Mesendoderm (in vitro differentiated cells): ENCODE data around the gene TLE4. TPM values are rescaled to one million over a fixed set of nuclear protein-coding genes. Genes with fewer than 3 reads are reported as not detected.

Experiments used
- DNase-seq: peaks from one replicate; pipeline ENCODE4 v3.0.0; 2013
- H2AK5ac ChIP-seq: 2 replicates; pipeline ENCODE4 v1.6.1; 2013; ENCODE audit warnings: low read length, inconsistent platforms
- H2BK120ac ChIP-seq: 2 replicates; pipeline ENCODE4 v1.6.1; 2013; ENCODE audit warnings: low read depth, mild to moderate bottlenecking, low read length, moderate library complexity, mixed read lengths
- H2BK15ac ChIP-seq: replicated peaks from 2 replicates; pipeline ENCODE4 v1.6.1; 2013; ENCODE audit warnings: low read depth, mild to moderate bottlenecking, moderate library complexity
- H2BK5ac ChIP-seq: 2 replicates; pipeline ENCODE4 v1.6.1; 2013; ENCODE audit warnings: low read length, inconsistent platforms
- H3K18ac ChIP-seq: 2 replicates; pipeline ENCODE4 v1.6.1; 2013; ENCODE audit warnings: mild to moderate bottlenecking, low read length, mixed read lengths
- H3K23ac ChIP-seq: one replicate; pipeline ENCODE4 v1.6.1; 2013; ENCODE audit warnings: low read length
- H3K27ac ChIP-seq: 2 replicates; pipeline ENCODE4 v1.5.1; 2013; ENCODE audit warnings: low read depth, mild to moderate bottlenecking, inconsistent platforms, low read length, moderate library complexity
- H3K27me3 ChIP-seq: 2 replicates; pipeline ENCODE4 v1.6.1; 2013; ENCODE audit warnings: low read length, control low read depth, mild to moderate bottlenecking, inconsistent platforms; ENCODE audit not compliant: insufficient read depth, poor library complexity
- H3K36me3 ChIP-seq: 2 replicates; pipeline ENCODE4 v1.6.1; 2013; ENCODE audit warnings: low read length, inconsistent platforms; ENCODE audit not compliant: control insufficient read depth, insufficient read depth
- H3K4ac ChIP-seq: one replicate; pipeline ENCODE4 v1.6.1; 2013; ENCODE audit warnings: low read depth, mild to moderate bottlenecking, low read length, moderate library complexity
- H3K4me1 ChIP-seq: 2 replicates; pipeline ENCODE4 v1.6.1; 2013; ENCODE audit warnings: low read depth, low read length, inconsistent platforms; ENCODE audit not compliant: control insufficient read depth
- H3K4me2 ChIP-seq: 2 replicates; pipeline ENCODE4 v1.6.1; 2013; ENCODE audit warnings: low read length
- H3K4me3 ChIP-seq: 2 replicates; pipeline ENCODE4 v1.5.1; 2013; ENCODE audit warnings: mild to moderate bottlenecking, low read length
- H3K56ac ChIP-seq: one replicate; pipeline ENCODE4 v1.6.1; 2013; ENCODE audit warnings: low read length
- H3K79me1 ChIP-seq: 2 replicates; pipeline ENCODE4 v1.6.1; 2013; ENCODE audit warnings: low read length, inconsistent platforms
- H3K79me2 ChIP-seq: 2 replicates; pipeline ENCODE4 v1.6.1; 2013; ENCODE audit warnings: mild to moderate bottlenecking, low read length; ENCODE audit not compliant: control insufficient read depth, insufficient read depth
- H3K9ac ChIP-seq: 2 replicates; pipeline ENCODE4 v1.6.1; 2013; ENCODE audit warnings: low read length, inconsistent platforms
- H4K5ac ChIP-seq: one replicate; pipeline ENCODE4 v1.6.1; 2013; ENCODE audit warnings: low read length
- H4K8ac ChIP-seq: one replicate; pipeline ENCODE4 v1.6.1; 2013; ENCODE audit warnings: low read depth, mild to moderate bottlenecking, control low read depth, low read length, moderate library complexity
- WGBS: extraction: QIAGEN DNeasy Blood & Tissue Kit; methylation state at CpG from one replicate; pipeline ENCODE4 v1.1.7; 2013; ENCODE audit warnings: low lambda C conversion rate, missing lambda C conversion rate; ENCODE audit not compliant: insufficient coverage; ENCODE audit errors: extremely low coverage; 5-methylcytosine and 5-hydroxymethylcytosine counted together
- polyA plus RNA-seq, 2 experiments: library from polyadenylated mRNA; stranded (reverse); fragments of 200-250 nt; gene quantifications; one replicate each; pipeline ENCODE4 v1.2.3, GENCODE V29; 2013

The TLE4 gene
- polyA plus RNA-seq (2013, experiment 1 of 2): 30.5 TPM
- polyA plus RNA-seq (2013, experiment 2 of 2): 31.6 TPM

GRCh38 chr9:79571309-79572031, at the start of gene TLE4:
Gene TLE4 (plus strand): TSS chr9:79571965. CDS start chr9:79572791, 826 bp downstream.
- Histone ChIP-seq H3K4me1 (peaks cover 2% of the 10 kb centered on the region), H2AK5ac (no peak within 1 kb of the TSS), H3K4me2 (peak within 1 kb of the TSS; percentile 85), H3K79me1 (peaks cover 2% of the 10 kb centered on the region), H3K4ac (peak within 1 kb of the TSS; percentile 99), H3K27me3 (no peaks in the 10 kb centered on the region), H4K5ac (no peak within 1 kb of the TSS), H3K23ac (no peak within 1 kb of the TSS), H3K4me3 (peak within 1 kb of the TSS; percentile 86), H2BK120ac (peak within 1 kb of the TSS; percentile 91), H3K27ac (peak within 1 kb of the TSS; percentile 97), H3K9ac (peak within 1 kb of the TSS; percentile 95), H3K18ac (peak within 1 kb of the TSS; percentile 82), H3K36me3 (no peaks in the 10 kb centered on the region), H2BK5ac (peak within 1 kb of the TSS; percentile 70), H4K8ac (peak within 1 kb of the TSS; percentile 83), H2BK15ac (peak within 1 kb of the TSS; percentile 59), H3K56ac (peak within 1 kb of the TSS; percentile 92), H3K79me2 (peaks cover 12% of the 10 kb centered on the region)
- DNase-seq: peak; percentile 100
- no CpG with 5 or more reads among the region's 48 CpGs for WGBS

DNA sequence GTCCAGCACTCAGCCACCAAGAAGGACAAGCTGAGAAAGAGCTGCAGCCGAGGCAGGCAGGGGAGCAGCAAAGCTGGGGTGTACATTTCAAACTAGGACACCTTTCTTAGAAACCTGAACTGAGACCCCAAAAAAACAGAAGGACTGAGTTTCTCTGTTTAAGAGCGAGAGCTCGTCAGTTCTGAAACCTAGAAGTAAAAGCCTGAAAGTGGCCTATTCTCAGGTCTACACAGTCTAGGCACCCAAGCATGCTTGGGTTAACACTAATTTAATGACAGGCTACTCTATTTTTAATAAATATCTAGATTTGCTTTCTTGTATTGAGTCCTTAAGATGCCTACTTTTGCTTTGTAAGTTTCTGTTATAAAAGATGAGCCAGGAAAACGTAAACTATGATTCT, 49.0 kb upstream of the TLE4 start:
- Histone ChIP-seq H4K8ac (no peak overlapping the region), H3K4ac (no peak overlapping the region), H3K79me2 (no peaks in the 10 kb centered on the region), H2BK15ac (no peak overlapping the region), H3K36me3 (no peaks in the 10 kb centered on the region), H3K56ac (no peak overlapping the region), H3K4me2 (no peak overlapping the region), H2AK5ac (no peak overlapping the region), H2BK5ac (no peak overlapping the region), H3K4me1 (no peaks in the 10 kb centered on the region), H4K5ac (no peak overlapping the region), H3K79me1 (no peaks in the 10 kb centered on the region), H3K18ac (no peak overlapping the region), H3K4me3 (no peak overlapping the region), H3K27me3 (no peaks in the 10 kb centered on the region), H3K27ac (no peak overlapping the region), H3K23ac (no peak overlapping the region), H3K9ac (no peak overlapping the region), H2BK120ac (no peak overlapping the region)
- no CpG with 5 or more reads among the region's 4 CpGs for WGBS
- no peak for DNase-seq

DNA sequence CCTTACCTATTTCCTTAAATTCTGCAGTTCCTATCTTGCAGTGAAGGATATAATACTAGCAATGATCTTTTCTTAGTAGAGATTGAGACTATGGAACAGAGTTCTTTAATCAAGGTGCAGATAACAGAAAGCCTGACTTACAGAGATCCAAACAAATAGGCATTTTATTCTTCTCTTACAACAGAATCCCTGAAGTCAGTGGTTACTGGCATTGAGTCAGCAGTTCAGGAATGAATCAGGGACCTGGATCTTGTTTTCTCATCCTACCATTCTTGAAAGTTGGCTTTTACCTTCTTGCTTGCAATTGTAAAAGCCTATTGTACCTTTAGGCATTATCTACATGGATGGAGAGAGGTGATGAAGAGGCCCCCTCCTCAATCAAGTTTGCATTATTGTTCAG, 47.5 kb upstream of the TLE4 start:
- H3K79me1 ChIP-seq: no peaks in the 10 kb centered on the region
- no peak for DNase-seq
- H3K56ac ChIP-seq: no peak overlapping the region
- H4K8ac ChIP-seq: no peak overlapping the region
- H2BK15ac ChIP-seq: no peak overlapping the region
- H2BK120ac ChIP-seq: no peak overlapping the region
- H3K9ac ChIP-seq: no peak overlapping the region
- no peak overlapping the region for H3K23ac ChIP-seq
- no peak overlapping the region for H3K4me2 ChIP-seq
- no peak overlapping the region for H2AK5ac ChIP-seq
- no peak overlapping the region for H3K4me3 ChIP-seq
- H3K4ac ChIP-seq: no peak overlapping the region
- no peaks in the 10 kb centered on the region for H3K36me3 ChIP-seq
- H3K27ac ChIP-seq: no peak overlapping the region
- H2BK5ac ChIP-seq: no peak overlapping the region
- no peak overlapping the region for H3K18ac ChIP-seq
- no peak overlapping the region for H4K5ac ChIP-seq
- no peaks in the 10 kb centered on the region for H3K27me3 ChIP-seq
- H3K4me1 ChIP-seq: no peaks in the 10 kb centered on the region
- no peaks in the 10 kb centered on the region for H3K79me2 ChIP-seq

DNA sequence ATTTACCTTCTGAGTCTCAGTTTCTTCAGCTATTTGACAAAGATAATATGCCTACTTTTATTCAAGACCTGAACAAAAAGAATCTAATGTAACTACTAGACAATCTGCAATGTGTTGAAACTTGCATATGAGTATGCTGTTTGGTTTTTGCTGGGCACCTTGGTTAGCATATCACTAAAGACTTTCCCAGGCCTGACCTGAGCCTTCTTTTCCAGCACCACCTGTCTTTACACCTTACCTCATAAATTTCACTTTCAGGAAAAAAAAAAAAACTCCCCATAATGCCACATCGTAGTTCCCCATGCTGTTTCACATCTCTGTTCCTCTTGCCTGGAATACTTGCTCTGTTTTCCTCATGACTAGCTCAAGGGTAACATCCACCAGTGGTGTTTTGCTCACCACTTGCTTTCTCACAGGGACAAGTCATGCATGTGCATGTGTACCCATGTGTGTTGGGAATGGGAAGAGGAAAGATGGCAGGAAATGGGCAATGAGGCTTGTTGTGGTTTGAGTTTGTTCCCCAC, 45.6 kb upstream of the TLE4 start:
- H3K27me3 ChIP-seq: no peaks in the 10 kb centered on the region
- H2BK5ac ChIP-seq: no peak overlapping the region
- H4K5ac ChIP-seq: no peak overlapping the region
- no peak overlapping the region for H3K18ac ChIP-seq
- no peak overlapping the region for H2AK5ac ChIP-seq
- H3K79me1 ChIP-seq: no peaks in the 10 kb centered on the region
- H4K8ac ChIP-seq: no peak overlapping the region
- H3K4me1 ChIP-seq: no peaks in the 10 kb centered on the region
- no peak overlapping the region for H3K56ac ChIP-seq
- no CpG with 5 or more reads among the region's 1 CpG for WGBS
- no peak overlapping the region for H3K9ac ChIP-seq
- H3K4me3 ChIP-seq: no peak overlapping the region
- no peak overlapping the region for H2BK120ac ChIP-seq
- H3K4me2 ChIP-seq: no peak overlapping the region
- H3K36me3 ChIP-seq: no peaks in the 10 kb centered on the region
- DNase-seq: no peak
- H3K27ac ChIP-seq: no peak overlapping the region
- no peak overlapping the region for H3K23ac ChIP-seq
- no peak overlapping the region for H3K4ac ChIP-seq
- no peaks in the 10 kb centered on the region for H3K79me2 ChIP-seq
- H2BK15ac ChIP-seq: no peak overlapping the region

DNA sequence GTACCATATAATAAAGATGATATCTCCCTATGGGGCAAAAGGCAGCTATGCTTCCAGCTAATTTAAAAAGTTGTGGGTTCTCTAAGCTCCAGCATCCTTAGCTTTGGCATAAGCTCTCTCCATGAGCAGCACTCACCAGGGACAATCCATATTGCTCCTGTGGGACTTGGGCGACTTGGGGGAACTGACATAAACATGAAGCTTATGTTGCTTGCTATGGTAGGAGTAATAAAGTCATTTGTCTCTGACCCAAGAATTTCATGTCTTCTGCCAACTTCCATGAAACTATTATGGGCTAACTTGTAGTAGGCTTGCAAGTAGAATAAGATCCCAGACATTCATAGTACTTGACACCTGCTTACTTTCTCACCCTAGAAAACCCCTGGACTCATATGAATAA, 36.2 kb upstream of the TLE4 start:
- no CpG with 5 or more reads among the region's 1 CpG for WGBS
- Histone ChIP-seq H3K36me3 (no peaks in the 10 kb centered on the region), H4K8ac (no peak overlapping the region), H3K4ac (no peak overlapping the region), H2AK5ac (no peak overlapping the region), H3K4me2 (no peak overlapping the region), H3K79me2 (no peaks in the 10 kb centered on the region), H3K56ac (no peak overlapping the region), H3K27ac (no peak overlapping the region), H4K5ac (no peak overlapping the region), H3K9ac (no peak overlapping the region), H2BK15ac (no peak overlapping the region), H3K79me1 (no peaks in the 10 kb centered on the region), H2BK120ac (no peak overlapping the region), H3K27me3 (no peaks in the 10 kb centered on the region), H3K18ac (no peak overlapping the region), H3K4me3 (no peak overlapping the region), H3K4me1 (no peaks in the 10 kb centered on the region), H2BK5ac (no peak overlapping the region), H3K23ac (no peak overlapping the region)
- DNase-seq: no peak

GRCh38 chr9:79537838-79538237, 33.9 kb upstream of the TLE4 start:
- no peak overlapping the region for H2BK120ac ChIP-seq
- H2BK5ac ChIP-seq: no peak overlapping the region
- no peaks in the 10 kb centered on the region for H3K27me3 ChIP-seq
- no peaks in the 10 kb centered on the region for H3K4me1 ChIP-seq
- H3K4me3 ChIP-seq: no peak overlapping the region
- no peak overlapping the region for H3K56ac ChIP-seq
- H3K9ac ChIP-seq: no peak overlapping the region
- H3K79me2 ChIP-seq: no peaks in the 10 kb centered on the region
- no peak overlapping the region for H2AK5ac ChIP-seq
- no peak overlapping the region for H3K23ac ChIP-seq
- H3K4me2 ChIP-seq: no peak overlapping the region
- WGBS: no CpG with 5 or more reads among the region's 2 CpGs
- H2BK15ac ChIP-seq: no peak overlapping the region
- DNase-seq: no peak
- H3K27ac ChIP-seq: no peak overlapping the region
- no peak overlapping the region for H3K18ac ChIP-seq
- no peak overlapping the region for H4K8ac ChIP-seq
- no peak overlapping the region for H4K5ac ChIP-seq
- no peaks in the 10 kb centered on the region for H3K36me3 ChIP-seq
- no peak overlapping the region for H3K4ac ChIP-seq
- no peaks in the 10 kb centered on the region for H3K79me1 ChIP-seq
